GM12864 (cell line): ENCODE data around the gene PLEKHN1.
"Not testable (repeated sequence)": the region's sequence is repeated elsewhere in the genome, so short reads cannot be mapped to it uniquely, and the experiment has no call there.

Source experiments
- DNase-seq: peaks from one replicate; pipeline ENCODE4 v3.0.0-alpha.2; 2011; ENCODE audit warnings: low read depth
- H3K4me3 ChIP-seq: 2 replicates; pipeline ENCODE4 v1.5.1; 2011; ENCODE audit warnings: mild to moderate bottlenecking, low read depth, low read length, control low read depth
- CTCF ChIP-seq: IDR thresholded peaks from 2 replicates; pipeline ENCODE4 v1.5.1; 2011; ENCODE audit warnings: low read depth, mild to moderate bottlenecking, moderate library complexity, low read length, control low read depth, inconsistent platforms; ENCODE audit errors: missing control alignments

The PLEKHN1 gene

DNA sequence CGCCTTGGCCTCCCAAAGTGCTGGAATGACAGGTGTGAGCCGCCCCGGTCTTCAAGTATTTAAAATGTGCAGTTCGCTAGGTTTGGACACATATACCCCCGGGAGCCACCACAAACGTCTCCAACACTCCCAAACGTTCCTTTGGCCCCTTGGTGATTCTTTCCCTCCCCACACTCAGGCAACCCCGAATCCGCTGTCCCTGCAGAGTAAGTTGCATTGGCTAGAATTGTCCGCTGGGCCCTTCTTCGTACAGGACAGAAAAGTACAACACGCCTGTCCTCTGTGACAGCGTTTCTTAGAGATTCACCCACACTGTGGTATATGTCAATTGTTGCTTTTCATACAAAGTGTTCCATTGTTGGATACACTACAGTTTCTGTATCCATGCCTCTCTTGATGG lies 18.8 kb downstream of the PLEKHN1 start:
- no peak for DNase-seq
- H3K4me3 ChIP-seq: no peak overlapping the region
- no peak for TF ChIP-seq CTCF

DNA sequence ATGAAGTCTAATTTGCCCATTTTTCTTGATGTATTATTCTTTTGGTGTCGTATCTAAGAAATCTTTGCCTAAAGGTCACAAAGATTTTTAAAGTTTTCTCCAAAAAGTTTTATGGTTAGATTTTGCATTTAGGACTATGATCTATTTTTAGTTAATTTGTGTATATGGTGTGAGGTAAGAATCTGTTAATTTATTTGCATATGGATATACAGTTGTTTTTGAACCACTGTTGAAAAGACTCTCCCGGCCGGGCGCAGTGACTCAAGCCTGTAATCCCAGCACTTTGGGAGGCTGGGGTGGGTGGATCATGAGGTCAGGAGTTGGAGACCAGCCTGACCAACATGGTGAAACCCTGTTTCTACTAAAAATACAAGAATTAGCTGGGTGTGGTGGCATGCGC lies 21.8 kb downstream of the PLEKHN1 start:
- H3K4me3 ChIP-seq, DNase-seq: not testable (repeated sequence)

DNA sequence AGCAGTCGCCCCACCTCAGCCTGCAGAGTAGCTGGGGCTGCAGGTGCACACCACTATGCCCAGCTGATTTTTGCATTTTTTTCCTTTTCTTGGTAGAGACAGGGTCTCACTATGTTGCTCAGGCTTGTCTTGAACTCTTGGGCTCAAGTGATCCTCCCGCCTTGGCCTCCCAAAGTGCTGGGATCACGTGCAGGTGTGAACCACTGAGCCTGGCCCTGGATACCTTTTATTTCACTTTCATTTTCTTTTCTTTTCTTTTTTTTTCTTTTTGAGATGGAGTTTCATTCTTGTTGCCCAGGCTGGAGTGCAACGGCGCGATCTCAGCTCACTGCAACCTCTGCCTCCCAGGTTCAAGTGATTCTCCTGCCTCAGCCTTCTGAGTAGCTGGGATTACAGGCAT lies 25.0 kb downstream of the PLEKHN1 start:
- DNase-seq, H3K4me3 ChIP-seq: not testable (repeated sequence)

DNA sequence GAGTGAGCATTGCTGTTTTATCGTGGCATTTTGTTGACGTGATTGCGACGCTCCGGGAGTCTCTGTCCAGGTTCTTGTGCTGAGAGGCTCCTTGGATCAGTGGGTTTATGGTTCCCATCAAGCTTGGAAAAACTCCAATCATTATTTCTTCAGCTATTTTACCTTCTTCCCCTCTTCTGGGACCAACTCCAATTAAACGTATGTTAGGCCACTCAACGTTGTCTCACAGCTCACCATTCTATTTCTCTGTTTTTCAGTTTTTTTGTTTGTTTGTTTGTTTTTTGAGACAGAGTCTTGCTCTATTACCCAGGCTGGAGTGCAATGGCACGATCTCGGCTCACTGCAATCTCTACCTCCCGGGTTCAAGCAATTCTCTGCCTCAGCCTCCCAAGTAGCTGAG lies 25.6 kb downstream of the PLEKHN1 start:
- H3K4me3 ChIP-seq: no peak overlapping the region
- no peak for TF ChIP-seq CTCF
- DNase-seq: no peak

GRCh38 chr1:992362-992761 lies 26.1 kb downstream of the PLEKHN1 start:
- TF ChIP-seq CTCF: no peak
- no peak overlapping the region for H3K4me3 ChIP-seq
- no peak for DNase-seq

DNA sequence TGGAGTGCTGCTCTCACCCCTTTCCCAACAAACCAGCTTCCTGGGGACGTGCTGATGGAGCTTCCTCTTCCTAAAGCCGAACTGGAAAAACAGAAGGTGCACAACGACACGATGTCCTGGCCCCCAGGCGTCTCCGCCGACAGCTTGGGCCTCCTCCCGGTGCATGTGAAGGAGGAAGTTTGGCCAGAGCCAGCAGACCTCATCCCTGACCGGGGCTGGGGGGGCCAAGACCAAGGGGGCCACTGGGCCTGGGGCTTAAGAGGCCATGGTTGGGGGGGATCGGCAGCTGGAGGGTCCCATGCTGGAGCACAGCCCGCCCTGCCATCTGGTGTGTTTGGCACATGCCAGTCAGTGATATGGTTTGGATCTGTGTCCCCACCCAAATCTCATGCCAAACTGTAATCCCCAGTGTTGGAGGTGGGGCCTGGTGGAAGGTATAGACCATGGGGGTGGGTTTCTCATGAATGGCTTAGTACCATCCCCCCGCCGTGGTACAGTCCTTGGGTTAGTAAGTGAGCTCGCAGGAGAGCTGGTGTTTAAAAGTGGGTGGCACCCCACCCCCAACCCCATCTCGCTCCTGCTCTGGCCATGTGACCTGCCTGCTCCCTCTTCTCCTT lies 27.2 kb downstream of the PLEKHN1 start:
- no peak overlapping the region for H3K4me3 ChIP-seq
- TF ChIP-seq CTCF: no peak
- no peak for DNase-seq

GRCh38 chr1:994546-994945 lies 28.3 kb downstream of the PLEKHN1 start:
- DNase-seq: not testable (repeated sequence)

GRCh38 chr1:995665-996633 lies 29.7 kb downstream of the PLEKHN1 start:
- no peak overlapping the region for H3K4me3 ChIP-seq
- no peak for DNase-seq
- TF ChIP-seq CTCF: no peak

More at GRCh38 chr1:994546-994945, 28.3 kb downstream of the PLEKHN1 start:
- H3K4me3 ChIP-seq: not testable (repeated sequence)
